Pancreas (tissue), 10 donors: ENCODE measurements around the gene C10orf143. TPM values are rescaled to one million over a fixed set of nuclear protein-coding genes. Genes with fewer than 3 reads are reported as not detected.

Experiments used
- ATAC-seq, 4 donors: fragments of 200-7000 bp; cut with Tn5 transposase; one replicate each; pipeline versions ENCODE4 v1.8.0 to v1.9.1; 2020; ENCODE audit warnings: mild to moderate bottlenecking in 4 of 4, moderate library complexity in 4 of 4
- DNase-seq, 6 donors: peaks; one replicate each; pipeline ENCODE4 v3.0.0-alpha.2; 2020
- FAIRE-seq: peaks from 2 replicates; lab custom pipeline; 2012; peaks lifted over from hg19 to GRCh38; lab: Jason Lieb, UNC
- H3K27ac ChIP-seq, 4 donors: fragments of 200-600 bp; sonication (generic); 1 replicate in 3 of 4; 2 replicates in 1 of 4; pipeline versions ENCODE4 v1.5.0 to v1.8.0; 2020
- H3K27me3 ChIP-seq, 4 donors: fragments of 200-600 bp; one replicate each; pipeline ENCODE4 v1.8.0; 2021
- H3K36me3 ChIP-seq, 3 donors: fragments of 200-600 bp; sonication (generic) in 1 of 3; one replicate each; pipeline versions ENCODE4 v1.5.0 to v1.8.0; 2020 to 2021
- H3K4me1 ChIP-seq, 3 donors: fragments of 200-600 bp; one replicate each; pipeline ENCODE4 v1.8.0; 2021
- H3K4me3 ChIP-seq, 4 donors: fragments of 200-600 bp; sonication (generic) in 2 of 4; one replicate each; pipeline versions ENCODE4 v1.5.0 to v1.8.0; 2020 to 2021
- H3K9me3 ChIP-seq, 4 donors: fragments of 200-600 bp; one replicate each; pipeline ENCODE4 v1.8.0; 2021
- CTCF ChIP-seq, 4 donors: fragments of 200-600 bp; sonication (generic) in 3 of 4; IDR thresholded peaks; one replicate each; pipeline versions ENCODE4 v1.5.0 to v1.8.0; 2021; ENCODE audit warnings: antibody characterized with exemption in 4 of 4
- whole genome bisulfite sequencing, 2 donors: extraction: QIAGEN DNeasy Blood & Tissue Kit; methylation state at CpG; one replicate each; pipeline ENCODE4 v1.1.7; 2013; 5-methylcytosine and 5-hydroxymethylcytosine counted together
- intact Hi-C, 3 donors: fragments of 100-400 bp; cut with DNase I; formaldehyde crosslinking; loops; one replicate each; pipeline versions ENCODE4 v1.11.1 to v1.14.2; 2022
- polyA plus RNA-seq, 2 donors: library from polyadenylated mRNA; stranded (reverse); fragments of 200-250 nt; gene quantifications; one replicate each; pipeline ENCODE4 v1.2.3, GENCODE V29; 2013
- total RNA-seq, 6 donors: library from RNA; stranded (reverse); fragmentation: NEBNext Ultra II Directional in 4 of 6; extraction: Animal tissue kit (Norgen Biotek cat#: 25700) in 4 of 6; gene quantifications; one replicate each; pipeline versions ENCODE4 v1.2.1 to v1.2.4, GENCODE V29; 2021 to 2023
- donor health status: healthy with polysubstance abuse.
- donor health status: DM: no; HTN: no; CAD: no; lungs with moderate emphysema.
- donor health status: DM: no; HTN: no; CAD: no.
- donor health status: control.
- donor health status: control.
- donor health status: Bipolar disorder and iron deficiency.
- donor health status: DM: yes; HTN: yes; CAD: no.
- donor health status: DM: no; HTN: no; CAD: no.
- donor health status: DM: no; HTN: no; CAD: no.
- donor health status: DM: yes; HTN: yes; CAD: no.

The C10orf143 gene
- total and polyA plus RNA-seq, 8 donors, result 1.6 to 7.1 (median 2.7) TPM

- DNase-seq (no peak), FAIRE-seq (no peak), ATAC-seq (no peak)
- H3K27me3 ChIP-seq, result no peaks in the 10 kb centered on the region
- intact Hi-C loops, result no loop called here
- H3K4me1 ChIP-seq, result no peaks in the 10 kb centered on the region
- no peaks in the 10 kb centered on the region for H3K9me3 ChIP-seq
- no peak for TF ChIP-seq CTCF (IDR thresholded peaks at IDR 0.05)
- no peak overlapping the region for H3K4me3 ChIP-seq
- H3K27ac ChIP-seq, result no peak overlapping the region
- H3K36me3 ChIP-seq, result no peaks in the 10 kb centered on the region
- 77 to 78% methylated on average over 12 of the region's 12 CpGs for WGBS, 2 donors
Measured at GRCh38 chr10:130040817-130041330, 69.8 kb downstream of the C10orf143 start.

- intact Hi-C loops, result no loop called here
- ATAC-seq (no peak), DNase-seq (no peak), FAIRE-seq (no peak)
- no peaks in the 10 kb centered on the region for H3K36me3 ChIP-seq
- H3K4me1 ChIP-seq, result no peaks in the 10 kb centered on the region
- no peaks in the 10 kb centered on the region for H3K27me3 ChIP-seq
- H3K4me3 ChIP-seq, result no peak overlapping the region
- no peak overlapping the region for H3K27ac ChIP-seq
- no peaks in the 10 kb centered on the region for H3K9me3 ChIP-seq
- TF ChIP-seq CTCF (IDR thresholded peaks at IDR 0.05), result no peak
- 76 to 84% methylated on average over 11 of the region's 11 CpGs for WGBS, 2 donors
Measured at GRCh38 chr10:130040351-130040750, 70.3 kb downstream of the C10orf143 start.

GRCh38 chr10:130039141-130039540 lies 71.5 kb downstream of the C10orf143 start:
- Histone ChIP-seq H3K27me3 (no peaks in the 10 kb centered on the region), H3K9me3 (no peaks in the 10 kb centered on the region), H3K4me1 (no peaks in the 10 kb centered on the region), H3K27ac (no peak overlapping the region), H3K36me3 (no peaks in the 10 kb centered on the region), H3K4me3 (no peak overlapping the region)
- DNase-seq (no peak), FAIRE-seq (no peak), ATAC-seq (no peak)
- intact Hi-C loops, result no loop called here
- 56 to 67% methylated on average over 9 of the region's 9 CpGs for WGBS, 2 donors
- no peak for TF ChIP-seq CTCF (IDR thresholded peaks at IDR 0.05)

DNA sequence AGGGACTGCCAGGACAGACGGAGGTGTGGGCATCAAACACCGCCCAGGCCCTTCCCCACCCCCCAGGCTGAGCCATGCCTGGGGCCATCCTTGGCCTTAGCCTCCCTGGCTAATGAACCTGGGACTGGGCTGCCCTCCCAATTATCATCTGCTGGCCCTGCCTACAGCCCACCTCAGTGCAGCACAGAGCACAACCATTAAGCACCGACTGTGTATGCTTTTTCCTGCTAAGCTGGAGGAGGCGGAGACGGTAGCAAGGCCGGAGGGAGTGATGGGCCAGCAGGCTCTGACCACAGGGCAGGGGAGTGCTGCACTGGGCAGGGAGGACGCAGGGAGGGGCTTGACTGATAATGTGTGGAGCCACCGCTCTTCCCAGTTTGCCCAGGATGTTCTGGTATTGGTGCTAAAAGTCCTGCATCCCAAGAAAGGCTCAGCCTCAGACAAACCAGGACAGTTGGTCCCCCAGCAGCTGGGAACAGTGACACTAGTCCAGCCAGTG lies 72.0 kb downstream of the C10orf143 start:
- Histone ChIP-seq H3K9me3 (no peaks in the 10 kb centered on the region), H3K27ac (no peak overlapping the region), H3K4me3 (no peak overlapping the region), H3K36me3 (no peaks in the 10 kb centered on the region), H3K4me1 (no peaks in the 10 kb centered on the region), H3K27me3 (no peaks in the 10 kb centered on the region)
- ATAC-seq (no peak), FAIRE-seq (no peak), DNase-seq (no peak)
- 70 to 75% methylated on average over 8 of the region's 8 CpGs for WGBS, 2 donors
- intact Hi-C loops, result no loop called here
- no peak for TF ChIP-seq CTCF (IDR thresholded peaks at IDR 0.05)

- WGBS, 2 donors, result 74 to 80% methylated on average over 8 of the region's 8 CpGs
Measured at GRCh38 chr10:130038019-130038555, 72.5 kb downstream of the C10orf143 start.

More at GRCh38 chr10:130038019-130038555, 72.5 kb downstream of the C10orf143 start:
- FAIRE-seq (no peak), DNase-seq (no peak), ATAC-seq (no peak)
- no peak overlapping the region for H3K27ac ChIP-seq
- H3K9me3 ChIP-seq, result no peaks in the 10 kb centered on the region
- TF ChIP-seq CTCF (IDR thresholded peaks at IDR 0.05), result no peak
- no peaks in the 10 kb centered on the region for H3K36me3 ChIP-seq
- no peak overlapping the region for H3K4me3 ChIP-seq
- no peaks in the 10 kb centered on the region for H3K4me1 ChIP-seq
- intact Hi-C loops, result no loop called here
- H3K27me3 ChIP-seq, result no peaks in the 10 kb centered on the region
